Smooth muscle cell (in vitro differentiated cells): Measurements from ENCODE around the gene OCA2. TPM values are rescaled to one million over a fixed set of nuclear protein-coding genes. Genes with fewer than 3 reads are reported as not detected.

Experiments used
- DNase-seq: peaks from one replicate; lab custom pipeline; 2025; ENCODE audit not compliant: unreplicated experiment; lab: John Stamatoyannopoulos, UW
- H2AFZ ChIP-seq: fragments of 200-600 bp; sonication (generic); 2 replicates; pipeline ENCODE4 v1.6.0; 2016; ENCODE audit warnings: antibody characterized with exemption, low read depth, mild to moderate bottlenecking
- H3F3A ChIP-seq: fragments of 200-600 bp; sonication (generic); 2 replicates; pipeline ENCODE4 v1.6.0; 2017; ENCODE audit warnings: antibody characterized with exemption, low read depth
- H3K27ac ChIP-seq: fragments of 200-600 bp; sonication (generic); 2 replicates; pipeline ENCODE4 v1.5.1; 2016; ENCODE audit warnings: low read depth, mild to moderate bottlenecking
- H3K27me3 ChIP-seq: fragments of 200-600 bp; sonication (generic); 2 replicates; pipeline ENCODE4 v1.6.1; 2016; ENCODE audit warnings: low read depth, mild to moderate bottlenecking
- H3K36me3 ChIP-seq: fragments of 200-600 bp; sonication (generic); 2 replicates; pipeline ENCODE4 v1.5.1; 2016; ENCODE audit warnings: low read depth
- H3K4me1 ChIP-seq: fragments of 200-600 bp; sonication (generic); 2 replicates; pipeline ENCODE4 v1.5.1; 2016; ENCODE audit warnings: low read depth
- H3K4me2 ChIP-seq: fragments of 200-600 bp; sonication (generic); 2 replicates; pipeline ENCODE4 v1.6.0; 2016; ENCODE audit warnings: mild to moderate bottlenecking
- H3K4me3 ChIP-seq: fragments of 200-600 bp; sonication (generic); 2 replicates; pipeline ENCODE4 v1.5.1; 2016; ENCODE audit warnings: mild to moderate bottlenecking
- H3K79me2 ChIP-seq: fragments of 200-600 bp; sonication (generic); 2 replicates; pipeline ENCODE4 v1.6.0; 2016; ENCODE audit warnings: low read depth, mild to moderate bottlenecking
- H3K9ac ChIP-seq: fragments of 200-600 bp; sonication (generic); 2 replicates; pipeline ENCODE4 v1.6.0; 2016; ENCODE audit warnings: low read depth
- H3K9me3 ChIP-seq: fragments of 200-600 bp; sonication (generic); replicated peaks from 2 replicates; pipeline ENCODE4 v1.5.1; 2016; ENCODE audit warnings: low read depth
- H4K20me1 ChIP-seq: fragments of 200-600 bp; sonication (generic); 2 replicates; pipeline ENCODE4 v1.6.0; 2016; ENCODE audit warnings: low read depth
- CTCF ChIP-seq: fragments of 200-600 bp; sonication (generic); IDR thresholded peaks from 2 replicates; pipeline ENCODE4 v1.5.1; 2017; ENCODE audit warnings: borderline replicate concordance, mild to moderate bottlenecking, antibody characterized with exemption; ENCODE audit not compliant: insufficient read depth, poor library complexity, severe bottlenecking
- WGBS: methylation state at CpG from one replicate; pipeline ENCODE4 v1.1.7; 2016; ENCODE audit warnings: low lambda C conversion rate; 5-methylcytosine and 5-hydroxymethylcytosine counted together
- polyA plus RNA-seq: library from polyadenylated mRNA; unstranded; fragments of >200 nt; fragmentation: Nextera tagmentation; extraction: Ambion mirVana; gene quantifications from 2 replicates; pipeline ENCODE4 v1.2.1, GENCODE V29; 2016
- total RNA-seq: library from RNA; depleted of rRNA; stranded (reverse); fragments of >200 nt; gene quantifications from 2 replicates; pipeline ENCODE4 v1.2.3, GENCODE V29; 2014

OCA2 gene
- total and polyA plus RNA-seq, 2 experiments from 2014 or later, result 0.16 TPM; not detected in 1

- no peaks in the 10 kb centered on the region for H4K20me1 ChIP-seq
- H3K79me2 ChIP-seq, result no peaks in the 10 kb centered on the region
- no peak for DNase-seq
- no peaks in the 10 kb centered on the region for H3K36me3 ChIP-seq
- H3K4me1 ChIP-seq, result no peaks in the 10 kb centered on the region
- no peak overlapping the region for H3K27ac ChIP-seq
- H3K4me3 ChIP-seq, result no peak overlapping the region
- H3K9me3 ChIP-seq, result no peaks in the 10 kb centered on the region
- H3K4me2 ChIP-seq, result no peak overlapping the region
- H3F3A ChIP-seq, result no peaks in the 10 kb centered on the region
- no peak overlapping the region for H3K9ac ChIP-seq
- no peak for TF ChIP-seq CTCF
- no peak overlapping the region for H2AFZ ChIP-seq
- H3K27me3 ChIP-seq, result no peaks in the 10 kb centered on the region
- 95% methylated on average over 17 of the region's 17 CpGs for WGBS
Measured at GRCh38 chr15:27869697-27870281, 229.3 kb downstream of the OCA2 start.

- WGBS, result 84% methylated on average over 9 of the region's 10 CpGs
- no peak overlapping the region for H3K4me3 ChIP-seq
- no peak overlapping the region for H3K9ac ChIP-seq
- H3F3A ChIP-seq, result no peaks in the 10 kb centered on the region
- no peaks in the 10 kb centered on the region for H3K9me3 ChIP-seq
- H4K20me1 ChIP-seq, result no peaks in the 10 kb centered on the region
- H3K36me3 ChIP-seq, result no peaks in the 10 kb centered on the region
- H3K4me1 ChIP-seq, result no peaks in the 10 kb centered on the region
- H2AFZ ChIP-seq, result no peak overlapping the region
- no peak overlapping the region for H3K4me2 ChIP-seq
- no peak for TF ChIP-seq CTCF
- H3K79me2 ChIP-seq, result no peaks in the 10 kb centered on the region
- DNase-seq, result no peak
- H3K27ac ChIP-seq, result no peak overlapping the region
- H3K27me3 ChIP-seq, result no peaks in the 10 kb centered on the region
Measured at GRCh38 chr15:27868828-27869404, 230.2 kb downstream of the OCA2 start.

GRCh38 chr15:27867861-27868260 lies 231.3 kb downstream of the OCA2 start:
- H3K4me3 ChIP-seq, result no peak overlapping the region
- no peak for TF ChIP-seq CTCF
- H3K79me2 ChIP-seq, result no peaks in the 10 kb centered on the region
- H3K9me3 ChIP-seq, result no peaks in the 10 kb centered on the region
- H3F3A ChIP-seq, result no peaks in the 10 kb centered on the region
- H3K9ac ChIP-seq, result no peak overlapping the region
- H3K36me3 ChIP-seq, result no peaks in the 10 kb centered on the region
- no peaks in the 10 kb centered on the region for H3K27me3 ChIP-seq
- H3K4me2 ChIP-seq, result no peak overlapping the region
- WGBS, result 78% methylated on average over 7 of the region's 7 CpGs
- no peaks in the 10 kb centered on the region for H3K4me1 ChIP-seq
- no peak overlapping the region for H2AFZ ChIP-seq
- H4K20me1 ChIP-seq, result no peaks in the 10 kb centered on the region
- no peak for DNase-seq
- no peak overlapping the region for H3K27ac ChIP-seq
